ENCODE results near the gene AMH.

Gene AMH

DNA sequence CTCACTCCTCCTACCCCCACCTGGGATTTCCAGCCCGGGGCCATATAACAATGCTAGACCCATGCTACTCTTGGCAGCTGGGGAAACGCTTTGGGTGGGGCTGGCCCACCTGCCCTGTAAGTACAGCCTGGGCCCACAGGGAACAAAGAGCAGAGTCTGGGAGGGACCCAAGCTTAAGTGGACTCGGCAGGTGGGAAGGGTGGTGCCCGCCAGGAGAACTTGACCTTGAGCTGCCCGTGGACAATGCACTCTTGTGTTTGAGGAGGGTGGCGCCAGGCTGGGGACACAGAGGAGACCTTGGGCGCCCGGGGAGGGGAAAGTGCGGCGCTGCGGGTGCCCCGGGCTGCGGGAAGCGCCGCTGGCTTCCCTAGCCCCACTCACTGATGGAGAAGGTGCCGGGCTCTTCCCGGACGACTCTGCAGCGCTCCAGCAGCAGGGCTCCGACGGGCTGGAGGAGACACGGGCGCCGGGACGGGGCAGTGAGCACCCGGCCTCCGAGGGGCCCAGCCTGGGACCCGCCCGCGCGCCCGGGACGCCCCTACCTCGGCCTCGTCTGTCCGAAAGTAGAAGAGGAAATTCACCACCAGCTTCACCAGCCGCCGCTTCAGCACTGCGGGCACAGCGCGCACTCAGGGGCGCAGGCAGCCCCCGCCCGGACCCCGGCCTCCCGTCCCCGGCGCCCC, 13.6 kb upstream of the AMH start:
- no peak for DNase-seq (ENCODE audit: low spot score)

DNA sequence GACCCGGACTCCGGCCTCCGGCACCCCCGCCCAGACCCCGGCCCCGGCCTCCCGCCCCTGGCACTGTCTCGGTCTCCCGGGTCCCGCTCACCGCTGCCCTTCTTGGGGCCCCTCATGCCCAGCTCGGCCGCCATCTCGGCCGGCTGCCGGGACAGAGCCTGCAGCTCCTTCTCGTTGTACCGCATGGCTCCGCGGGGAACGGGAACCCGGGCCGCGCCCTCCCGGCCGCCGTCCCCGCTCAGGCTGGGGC, 13.1 kb upstream of the AMH start:
- DNase-seq (ENCODE audit: low spot score): no peak

DNA sequence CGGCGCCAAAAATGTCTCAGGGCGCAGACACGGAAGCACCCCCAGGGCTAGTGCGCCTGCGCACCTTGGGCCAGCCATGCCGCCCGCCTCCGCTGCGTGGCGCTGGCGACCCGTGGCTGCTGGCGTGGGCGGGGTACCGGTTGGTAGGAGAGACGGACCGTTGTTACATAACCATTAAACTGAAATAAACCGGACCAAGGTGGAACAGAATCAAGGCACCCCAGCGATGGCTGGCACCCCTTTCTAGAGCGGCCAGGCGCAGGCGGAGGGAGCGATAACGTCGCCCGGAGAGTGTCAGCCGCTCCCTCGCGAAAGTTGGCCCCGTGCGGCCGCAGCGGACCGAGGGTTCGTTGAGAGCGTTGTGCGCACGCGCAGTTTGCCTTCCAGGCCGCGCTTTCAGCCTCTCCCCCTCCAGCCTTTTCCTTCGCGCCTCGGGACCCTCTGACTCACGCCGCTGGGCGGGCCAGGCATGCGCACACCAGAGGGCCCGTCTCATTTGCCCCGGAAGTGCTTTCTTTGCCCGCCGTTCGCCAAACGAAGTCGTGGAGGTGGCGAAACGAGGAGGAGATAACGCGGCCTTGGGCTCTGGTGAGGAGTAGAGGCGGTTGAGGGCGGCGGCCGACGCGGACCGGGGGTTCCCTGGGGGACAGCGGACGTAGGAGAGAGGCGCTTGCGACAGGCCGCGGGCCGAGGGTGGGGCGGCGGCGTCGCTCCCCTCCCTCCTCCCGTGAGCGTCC, 12.6 kb upstream of the AMH start, which contains the start of the genes PLEKHJ1 and SF3A2:
TSS of gene PLEKHJ1 (minus strand) at position 16 of the 737 bp plus-strand sequence. CDS start 81 bp downstream, outside the sequence.
TSS of gene SF3A2 (plus strand) at position 511 of the 737 bp plus-strand sequence. CDS start 6,595 bp downstream, outside the sequence.
- peak; percentile 96 for DNase-seq (ENCODE audit: low spot score)

DNA sequence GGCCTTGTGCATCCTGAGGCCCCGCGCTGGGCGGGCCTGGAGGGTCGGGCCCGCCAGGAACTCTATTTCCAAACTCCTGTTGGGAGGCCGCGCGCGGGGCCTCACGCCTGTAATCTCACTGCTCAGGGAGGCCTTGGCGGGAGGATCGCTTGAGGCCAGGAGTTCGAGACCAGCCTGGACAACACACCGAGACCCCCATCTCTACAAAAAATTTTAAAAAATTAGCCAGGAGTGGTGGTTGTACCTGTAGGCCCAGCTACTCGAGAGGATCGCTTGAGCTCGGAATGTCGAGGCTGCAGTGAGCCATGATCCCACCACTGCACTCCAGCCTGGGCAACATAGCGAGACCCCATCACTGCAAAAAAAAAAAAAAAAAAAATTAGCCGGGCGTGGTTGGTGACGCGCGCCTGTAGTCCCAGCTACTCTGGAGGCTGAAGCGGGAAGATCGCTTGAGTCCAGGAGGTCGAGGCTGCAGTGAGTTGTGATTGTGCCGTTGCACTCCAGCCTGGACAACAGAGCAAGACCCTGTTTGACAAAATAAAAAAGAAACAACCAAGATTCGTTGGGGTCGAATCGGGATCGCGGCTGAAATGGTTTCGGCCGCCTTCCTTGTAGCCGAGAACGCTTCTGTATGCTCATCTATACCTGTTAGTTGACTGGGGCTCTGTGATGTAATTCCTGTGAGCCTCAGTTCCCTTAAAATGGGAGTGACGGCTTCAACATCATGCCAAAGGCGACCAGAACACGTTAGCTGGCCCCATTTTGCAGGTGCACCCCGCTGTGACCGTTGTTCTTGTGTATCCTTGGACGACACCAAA, 11.9 kb upstream of the AMH start:
- DNase-seq (ENCODE audit: low spot score): no peak

DNA sequence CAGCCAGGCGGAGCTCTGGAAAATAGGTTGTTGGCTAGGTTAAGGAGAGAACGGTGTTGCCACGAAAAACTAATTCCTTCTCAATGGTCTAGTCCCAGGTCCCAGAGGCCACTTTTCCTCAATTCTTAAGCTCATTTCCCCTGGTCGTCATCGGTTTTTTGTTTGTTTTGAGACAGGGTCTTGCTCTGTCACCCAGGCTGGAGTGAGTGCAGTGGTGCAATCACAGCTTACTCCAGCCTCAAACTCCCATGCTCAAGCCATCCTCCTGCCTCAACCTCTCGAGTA, 11.3 kb upstream of the AMH start:
- DNase-seq (ENCODE audit: low spot score): no peak

DNA sequence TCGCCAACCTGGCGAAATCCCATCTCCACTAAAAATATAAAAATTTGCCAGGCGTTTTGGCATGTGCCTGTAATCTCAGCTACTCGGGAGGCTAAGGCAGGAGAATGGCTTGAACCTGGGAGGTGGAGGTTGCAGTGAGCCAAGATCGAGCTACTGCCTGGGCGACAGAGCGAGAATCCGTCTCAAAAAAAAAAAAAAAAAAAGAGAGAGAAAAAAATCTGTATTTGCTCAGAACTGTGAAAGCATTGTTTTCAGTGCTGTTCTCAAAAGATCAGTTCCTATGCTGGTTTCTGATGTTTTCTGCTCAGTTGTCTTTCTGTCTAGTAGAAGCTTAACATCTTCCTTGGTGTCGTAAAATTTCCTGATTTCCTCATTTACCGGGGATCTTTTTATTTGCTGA, 9.9 kb upstream of the AMH start:
- no peak for DNase-seq (ENCODE audit: low spot score)

DNA sequence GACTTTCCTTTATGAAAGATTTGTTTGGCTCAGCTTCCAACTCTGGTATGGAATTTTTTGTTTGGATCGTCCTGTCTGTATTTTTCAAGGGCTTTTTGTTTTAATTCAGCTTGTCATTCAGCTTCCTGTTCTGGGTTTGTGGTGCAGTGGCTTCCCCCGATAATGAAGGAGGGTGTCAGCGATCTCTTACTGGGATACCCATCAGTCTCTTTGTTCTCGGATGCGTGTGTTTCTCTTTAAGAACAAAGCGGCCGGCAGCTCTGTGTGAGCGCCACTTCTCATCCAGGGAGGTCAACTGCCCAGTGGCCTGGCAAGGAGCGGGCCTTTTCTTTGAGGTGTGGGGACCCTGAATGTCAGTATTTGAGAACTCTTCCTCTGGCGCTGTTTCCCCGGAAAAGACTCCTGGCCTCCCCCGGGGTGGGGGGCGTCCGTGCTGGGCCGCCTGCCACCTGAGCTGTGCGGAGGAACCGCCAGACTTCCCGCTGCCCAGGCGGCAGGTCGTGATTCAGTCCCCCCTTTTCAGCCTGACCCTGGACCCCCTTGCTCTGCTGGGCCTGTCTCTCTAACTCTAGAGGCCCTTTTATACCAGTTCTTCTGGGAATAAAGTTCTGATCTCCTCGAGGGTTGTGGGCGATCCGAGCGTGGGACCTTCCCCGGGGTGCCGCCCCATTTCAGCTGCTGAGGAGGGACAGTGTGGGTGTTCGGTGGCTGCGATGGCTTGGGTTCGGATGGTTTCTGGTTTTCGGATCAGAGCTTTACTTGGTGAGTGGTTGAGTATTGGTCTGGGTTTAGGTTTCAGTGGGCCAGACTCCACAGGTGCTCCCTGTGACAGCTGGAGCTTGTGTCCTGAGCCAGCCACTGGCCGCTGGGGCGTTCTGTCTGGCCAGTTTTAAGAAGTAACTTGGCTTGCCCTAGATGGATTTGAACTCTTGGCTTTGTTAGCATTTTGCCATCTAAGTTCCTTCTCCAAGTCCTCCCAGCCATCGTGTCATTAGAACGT, 9.1 kb upstream of the AMH start:
- DNase-seq (ENCODE audit: low spot score): no peak

DNA sequence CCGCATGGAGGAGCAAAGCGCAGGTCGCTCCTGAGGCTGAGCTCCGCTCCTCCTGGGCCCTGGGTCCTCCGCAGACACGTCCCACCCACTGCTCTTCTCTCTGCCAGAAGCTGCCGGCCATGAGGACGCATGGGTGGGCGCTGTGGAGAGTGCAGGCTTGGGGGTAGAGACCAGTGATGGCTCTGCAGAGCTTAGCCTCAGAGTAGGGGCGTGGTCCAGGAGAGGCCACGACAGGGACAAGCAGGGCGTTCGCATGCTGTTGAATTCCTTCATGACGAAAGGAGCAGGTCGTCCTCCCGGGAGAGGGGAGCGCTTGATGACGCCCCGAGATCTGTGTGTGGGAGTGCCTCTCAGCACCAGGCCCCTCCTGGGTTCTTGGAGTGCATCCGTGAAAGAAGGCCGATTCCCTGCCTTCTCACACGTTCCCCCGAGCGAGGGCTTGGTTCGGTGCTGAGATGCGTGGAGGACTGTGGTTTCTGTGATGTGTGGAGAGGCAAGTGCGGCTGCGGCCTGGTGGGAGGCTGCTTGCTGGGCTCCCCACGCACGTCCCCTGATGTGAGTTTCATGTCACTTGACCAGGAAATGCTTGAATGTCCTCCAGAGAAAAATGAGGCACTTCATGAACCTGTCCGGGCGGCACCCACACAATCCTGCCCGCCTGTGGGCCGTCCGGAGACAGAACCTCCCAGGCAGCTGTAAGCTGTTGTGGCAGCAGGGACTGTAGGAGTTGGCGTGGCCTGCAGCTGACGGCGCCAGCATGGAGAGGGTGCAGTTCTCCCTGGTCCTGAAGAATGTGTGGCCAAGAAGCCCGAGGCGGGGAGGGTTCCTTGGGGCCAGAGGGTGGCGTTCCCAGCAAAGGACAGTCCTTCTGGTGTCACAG, 8.0 kb upstream of the AMH start:
- DNase-seq (ENCODE audit: low spot score): peak; percentile 59

DNA sequence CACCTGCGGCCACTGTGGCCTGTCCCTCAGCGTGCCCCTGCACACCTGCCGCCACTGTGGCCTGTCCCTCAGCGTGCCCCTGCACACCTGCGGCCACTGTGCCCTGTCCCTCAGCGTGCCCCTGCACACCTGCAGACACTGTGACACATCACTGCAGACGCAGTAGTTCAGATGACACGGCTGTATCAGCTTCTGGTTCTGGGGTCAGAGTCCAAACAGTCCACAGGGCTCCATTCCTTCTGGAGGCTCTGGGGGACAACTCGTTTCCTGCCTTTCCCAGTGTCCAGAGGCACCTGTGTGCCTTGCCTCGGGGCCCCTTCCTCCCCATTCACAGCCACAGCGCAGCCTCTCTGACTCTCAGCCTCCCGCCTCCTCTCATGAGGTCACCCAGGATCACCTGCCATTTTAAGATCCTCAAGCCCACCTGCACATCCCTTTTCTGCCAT, 7.0 kb upstream of the AMH start:
- DNase-seq (ENCODE audit: low spot score): no peak

DNA sequence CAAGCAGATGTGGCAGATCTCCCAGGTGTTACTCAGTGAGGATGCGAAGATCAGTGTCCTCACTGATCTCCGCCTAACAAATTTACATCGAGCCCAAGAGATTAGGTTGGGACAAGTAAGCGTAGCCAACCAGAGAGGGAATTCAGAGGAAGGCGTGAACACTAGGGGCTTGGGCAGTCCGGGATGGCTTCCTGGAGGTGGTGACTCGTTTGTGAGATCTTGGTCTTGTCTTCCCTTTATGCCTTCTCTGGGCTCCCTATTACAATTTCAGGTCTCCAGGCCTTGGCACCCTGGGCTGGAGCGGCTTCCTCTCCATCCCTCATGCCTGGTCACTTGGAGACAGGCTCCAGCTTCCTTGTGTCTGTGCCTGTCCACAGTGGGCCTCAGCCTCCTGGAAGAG, 6.3 kb upstream of the AMH start:
- DNase-seq (ENCODE audit: low spot score): no peak

DNA sequence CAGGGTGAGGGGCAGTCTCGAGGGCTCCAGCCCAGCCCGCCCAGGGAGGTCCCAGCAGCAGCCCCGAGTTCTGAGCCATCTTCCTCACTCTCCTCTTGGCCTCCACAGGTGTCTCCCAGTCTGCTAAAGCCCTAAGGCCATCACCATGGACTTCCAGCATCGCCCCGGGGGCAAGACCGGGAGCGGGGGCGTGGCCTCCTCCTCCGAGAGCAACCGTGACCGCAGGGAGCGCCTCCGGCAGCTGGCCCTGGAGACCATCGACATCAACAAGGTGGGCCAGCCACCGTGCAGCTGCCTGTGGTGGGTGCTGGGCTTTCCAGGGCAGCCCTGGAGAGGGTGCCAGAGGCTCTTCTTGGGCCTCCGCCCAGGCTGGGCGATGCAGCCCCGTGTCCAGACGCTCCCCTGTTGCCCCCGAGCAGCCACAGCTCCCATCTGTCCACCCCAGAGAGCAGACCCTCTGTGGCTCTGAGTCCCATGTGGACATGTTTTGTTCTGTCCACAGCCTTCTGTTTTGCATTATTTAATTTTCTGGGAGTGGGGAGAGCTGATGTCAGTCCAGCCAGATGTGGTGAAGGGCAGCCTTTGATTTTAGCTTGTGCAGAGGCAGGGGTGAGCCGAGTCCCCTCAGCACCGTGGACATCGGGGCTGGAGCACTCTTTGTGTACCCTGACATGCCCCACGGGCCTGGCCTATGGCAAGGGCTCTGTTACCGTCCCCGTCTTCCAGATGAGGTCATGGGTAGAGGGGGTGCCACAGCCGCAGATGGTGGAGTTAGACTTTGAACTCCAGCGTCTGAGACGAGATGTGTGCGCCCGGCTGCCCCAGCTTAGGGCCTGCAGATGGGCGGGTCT, 5.6 kb upstream of the AMH start:
- no peak for DNase-seq (ENCODE audit: low spot score)

DNA sequence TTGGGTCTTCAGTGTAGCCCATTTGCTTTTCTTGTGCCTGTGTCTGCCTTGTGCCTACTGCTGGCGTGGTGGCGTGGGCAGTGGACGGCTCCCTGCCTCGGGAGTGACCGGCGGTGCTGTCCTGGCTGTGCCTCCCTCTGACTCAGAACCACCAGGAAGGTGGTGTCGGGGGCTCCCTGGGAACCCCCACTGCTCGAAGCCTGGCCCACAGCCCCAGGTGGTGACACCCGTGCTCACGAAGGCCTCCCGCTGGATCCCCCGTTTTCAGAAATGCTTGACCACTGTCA, 5.1 kb upstream of the AMH start:
- DNase-seq (ENCODE audit: low spot score): no peak

DNA sequence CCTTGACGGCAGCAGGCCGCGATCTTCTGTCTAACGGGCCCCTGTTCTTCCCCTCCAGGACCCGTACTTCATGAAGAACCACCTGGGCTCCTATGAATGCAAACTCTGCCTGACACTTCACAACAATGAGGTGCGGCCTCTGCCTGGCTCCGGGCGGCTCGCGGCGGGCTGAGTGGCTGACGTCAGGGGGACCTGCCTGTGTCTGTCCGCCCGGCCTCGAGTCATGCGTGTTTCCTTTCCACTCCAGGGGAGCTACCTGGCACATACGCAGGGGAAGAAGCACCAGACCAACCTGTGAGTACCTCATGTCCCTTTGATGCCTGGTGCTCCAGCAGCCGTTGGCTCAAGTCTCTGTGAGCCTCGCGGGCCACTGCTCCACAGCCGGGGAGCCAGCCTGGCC, 4.6 kb upstream of the AMH start:
- no peak for DNase-seq (ENCODE audit: low spot score)

DNA sequence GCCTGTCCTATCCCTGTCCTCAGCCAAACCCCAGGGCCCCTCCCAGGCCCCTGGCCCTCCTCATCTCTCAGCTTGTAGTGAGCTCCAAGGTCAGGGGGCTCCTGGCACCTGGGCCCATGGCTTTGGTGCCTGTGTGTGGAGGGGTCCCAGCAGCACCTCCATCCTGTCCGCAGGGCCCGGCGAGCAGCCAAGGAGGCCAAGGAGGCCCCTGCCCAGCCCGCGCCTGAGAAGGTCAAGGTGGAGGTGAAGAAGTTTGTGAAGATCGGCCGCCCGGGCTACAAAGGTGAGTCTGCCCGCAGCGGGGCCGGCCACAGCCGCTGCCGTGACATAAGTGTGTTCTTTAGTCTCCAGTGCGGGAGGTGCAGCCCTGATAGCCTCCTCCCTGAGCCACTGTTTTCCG, 3.9 kb upstream of the AMH start:
- no peak for DNase-seq (ENCODE audit: low spot score)

DNA sequence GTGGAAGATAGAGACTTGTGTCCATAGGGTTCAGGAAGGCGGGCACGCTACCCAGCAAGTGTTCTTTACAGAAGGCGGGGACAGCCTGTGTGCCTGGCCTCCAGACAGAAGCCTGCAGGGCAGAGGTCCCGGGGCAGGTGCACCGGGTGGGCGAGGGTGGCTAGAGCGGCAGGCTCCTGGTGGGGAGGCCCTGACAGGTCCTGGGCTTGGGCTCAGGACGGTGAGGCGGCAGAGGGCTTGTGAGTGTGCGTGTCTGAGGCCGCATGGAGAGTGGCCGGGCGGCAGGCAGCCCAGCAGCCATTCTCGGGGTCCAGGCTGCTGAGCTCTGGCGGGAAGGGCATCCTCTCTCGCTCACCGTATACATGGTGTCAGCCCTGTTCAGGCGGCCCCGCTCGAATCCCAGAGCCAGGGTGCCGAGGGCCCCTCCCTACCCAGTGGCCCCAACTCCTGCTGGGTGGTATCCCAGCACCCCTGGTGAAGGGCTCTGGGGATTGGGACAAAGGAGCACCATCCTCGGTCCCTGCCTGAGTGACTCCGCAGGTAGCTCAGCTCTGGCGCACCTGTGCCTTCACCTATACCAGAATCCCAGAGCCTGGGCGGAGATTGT, 3.0 kb upstream of the AMH start:
- DNase-seq (ENCODE audit: low spot score): no peak

DNA sequence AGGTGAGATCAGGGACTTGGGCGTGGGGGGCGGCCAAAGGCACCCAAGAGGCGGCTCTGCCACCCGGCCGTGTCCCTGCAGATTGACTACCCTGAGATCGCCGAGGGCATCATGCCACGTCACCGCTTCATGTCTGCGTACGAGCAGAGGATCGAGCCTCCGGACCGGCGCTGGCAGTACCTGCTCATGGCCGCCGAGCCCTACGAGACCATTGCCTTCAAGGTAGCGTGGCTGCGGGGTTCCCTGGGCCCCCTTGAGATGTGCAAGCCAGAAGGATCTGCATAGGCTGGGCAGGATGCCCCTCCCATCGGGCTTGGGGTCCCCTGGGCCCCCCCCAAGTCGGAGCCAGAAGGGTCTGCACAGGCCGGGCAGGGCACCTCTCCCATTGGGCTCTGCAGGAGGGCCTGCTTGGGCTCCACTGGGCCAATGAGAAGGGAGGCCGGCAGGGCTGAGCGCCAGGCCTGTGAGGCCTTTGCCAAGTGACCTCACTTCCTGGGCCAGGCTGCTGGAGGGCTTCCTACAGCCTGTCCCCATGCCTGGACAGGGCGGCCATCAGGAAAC, 2.2 kb upstream of the AMH start:
- DNase-seq (ENCODE audit: low spot score): peak; percentile 58

DNA sequence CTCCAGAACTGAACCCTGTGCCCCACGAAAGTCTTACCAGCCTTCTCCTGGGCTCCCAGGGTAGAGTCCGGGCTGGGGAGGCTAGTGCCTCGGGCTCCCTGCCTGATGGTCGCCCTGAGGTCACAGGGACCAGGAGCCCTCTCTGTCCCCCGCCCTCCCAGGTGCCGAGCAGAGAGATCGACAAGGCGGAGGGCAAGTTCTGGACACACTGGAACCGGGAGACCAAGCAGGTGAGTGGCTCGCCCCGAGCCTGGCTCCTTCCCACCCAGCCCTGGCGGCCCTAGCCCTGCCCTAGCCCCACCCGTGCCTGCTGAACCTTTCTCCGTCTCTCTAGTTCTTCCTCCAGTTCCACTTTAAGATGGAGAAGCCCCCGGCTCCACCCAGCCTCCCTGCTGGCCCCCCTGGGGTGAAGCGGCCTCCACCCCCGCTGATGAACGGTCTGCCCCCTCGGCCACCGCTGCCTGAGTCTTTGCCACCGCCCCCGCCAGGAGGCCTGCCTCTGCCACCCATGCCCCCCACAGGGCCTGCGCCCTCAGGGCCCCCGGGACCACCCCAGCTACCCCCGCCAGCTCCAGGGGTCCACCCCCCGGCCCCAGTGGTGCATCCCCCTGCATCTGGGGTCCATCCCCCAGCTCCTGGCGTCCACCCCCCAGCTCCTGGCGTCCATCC, 1.6 kb upstream of the AMH start:
- no peak for DNase-seq (ENCODE audit: low spot score)

DNA sequence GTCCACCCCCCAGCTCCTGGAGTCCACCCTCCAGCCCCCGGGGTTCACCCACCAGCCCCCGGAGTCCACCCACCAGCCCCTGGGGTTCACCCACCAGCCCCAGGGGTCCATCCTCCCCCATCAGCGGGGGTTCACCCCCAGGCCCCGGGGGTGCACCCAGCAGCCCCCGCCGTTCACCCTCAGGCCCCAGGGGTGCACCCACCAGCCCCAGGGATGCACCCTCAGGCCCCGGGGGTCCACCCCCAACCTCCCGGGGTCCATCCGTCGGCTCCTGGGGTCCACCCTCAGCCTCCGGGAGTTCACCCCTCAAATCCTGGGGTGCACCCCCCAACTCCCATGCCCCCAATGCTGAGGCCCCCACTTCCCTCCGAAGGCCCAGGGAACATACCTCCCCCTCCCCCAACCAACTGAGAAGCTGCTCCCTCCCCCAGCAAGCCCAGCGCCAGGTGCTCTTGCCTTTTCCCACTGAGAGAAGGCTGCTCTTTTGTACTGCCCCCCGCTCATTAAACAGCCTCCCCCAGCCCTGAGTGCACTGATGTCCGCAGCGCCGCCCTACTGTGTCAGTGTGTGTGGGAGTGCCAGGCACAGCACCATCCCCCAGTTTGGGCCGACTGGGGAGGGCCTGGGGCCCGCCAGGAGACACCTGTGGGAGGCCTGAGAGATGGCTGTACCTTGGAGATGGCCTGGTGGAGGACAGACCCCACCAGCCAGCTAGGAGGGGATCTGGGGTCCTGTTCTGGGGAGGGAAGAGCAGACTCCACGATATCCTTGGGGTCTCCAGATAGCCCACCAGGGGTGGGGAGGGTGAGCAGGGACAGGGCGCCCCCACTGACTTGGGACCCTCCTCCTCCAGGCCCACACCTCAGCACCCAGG, 750 bp upstream of the AMH start:
- DNase-seq (ENCODE audit: low spot score): no peak
